ENCODE results near the gene MMP21.

The MMP21 gene

GRCh38 chr10:125779403-125780327 lies 4.0 kb upstream of the MMP21 start:
- Mint-ChIP-seq H3K9me3 (no peaks in the 10 kb centered on the region), H3K4me3 (no peak overlapping the region), H3K36me3 (ENCODE audit: low read depth) (no peaks in the 10 kb centered on the region), H3K27ac (no peak overlapping the region), H3K4me1 (no peaks in the 10 kb centered on the region), H3K27me3 (no peaks in the 10 kb centered on the region)
- ATAC-seq (no peak), DNase-seq (no peak)

- no peaks in the 10 kb centered on the region for H3K27me3 Mint-ChIP-seq
- H3K9me3 Mint-ChIP-seq, result no peaks in the 10 kb centered on the region
- ATAC-seq (no peak), DNase-seq (no peak)
- no peak overlapping the region for H3K27ac Mint-ChIP-seq
- no peak overlapping the region for H3K4me3 Mint-ChIP-seq
- no peaks in the 10 kb centered on the region for H3K36me3 Mint-ChIP-seq (ENCODE audit: low read depth)
- H3K4me1 Mint-ChIP-seq, result no peaks in the 10 kb centered on the region
Observed at GRCh38 chr10:125778556-125778955, 2.9 kb upstream of the MMP21 start.

GRCh38 chr10:125777806-125778205 lies 2.2 kb upstream of the MMP21 start:
- Mint-ChIP-seq H3K9me3 (no peaks in the 10 kb centered on the region), H3K4me3 (no peak overlapping the region), H3K4me1 (no peaks in the 10 kb centered on the region), H3K36me3 (ENCODE audit: low read depth) (no peaks in the 10 kb centered on the region), H3K27ac (no peak overlapping the region), H3K27me3 (no peaks in the 10 kb centered on the region)
- no peak for ATAC-seq
- DNase-seq, result no peak

GRCh38 chr10:125774581-125775191 lies 935 bp downstream of the MMP21 start:
- Mint-ChIP-seq H3K4me1 (no peaks in the 10 kb centered on the region), H3K9me3 (no peaks in the 10 kb centered on the region), H3K36me3 (ENCODE audit: low read depth) (no peaks in the 10 kb centered on the region), H3K4me3 (no peak overlapping the region), H3K27me3 (no peaks in the 10 kb centered on the region), H3K27ac (no peak overlapping the region)
- no peak for ATAC-seq
- no peak for DNase-seq

GRCh38 chr10:125773687-125774543 lies 1.7 kb downstream of the MMP21 start:
- H3K4me1 Mint-ChIP-seq, result no peaks in the 10 kb centered on the region
- no peak overlapping the region for H3K4me3 Mint-ChIP-seq
- DNase-seq, result no peak
- H3K36me3 Mint-ChIP-seq (ENCODE audit: low read depth), result no peaks in the 10 kb centered on the region
- H3K9me3 Mint-ChIP-seq, result no peaks in the 10 kb centered on the region
- ATAC-seq, result no peak
- H3K27ac Mint-ChIP-seq, result no peak overlapping the region
- H3K27me3 Mint-ChIP-seq, result no peaks in the 10 kb centered on the region

GRCh38 chr10:125772864-125773180 lies 2.8 kb downstream of the MMP21 start:
- DNase-seq (no peak), ATAC-seq (no peak)
- Mint-ChIP-seq H3K36me3 (ENCODE audit: low read depth) (peaks cover 1% of the 10 kb centered on the region), H3K27ac (no peak overlapping the region), H3K27me3 (no peaks in the 10 kb centered on the region), H3K4me3 (no peak overlapping the region), H3K4me1 (no peaks in the 10 kb centered on the region), H3K9me3 (no peaks in the 10 kb centered on the region)

- H3K4me1 Mint-ChIP-seq, result no peaks in the 10 kb centered on the region
- no peaks in the 10 kb centered on the region for H3K27me3 Mint-ChIP-seq
- no peak overlapping the region for H3K4me3 Mint-ChIP-seq
- H3K27ac Mint-ChIP-seq, result no peak overlapping the region
- H3K36me3 Mint-ChIP-seq (ENCODE audit: low read depth), result peaks cover 7% of the 10 kb centered on the region
- DNase-seq (no peak), ATAC-seq (no peak)
- no peaks in the 10 kb centered on the region for H3K9me3 Mint-ChIP-seq
Observed at GRCh38 chr10:125772112-125772863, 3.3 kb downstream of the MMP21 start.

GRCh38 chr10:125770844-125771243 lies 4.8 kb downstream of the MMP21 start:
- H3K4me1 Mint-ChIP-seq, result no peaks in the 10 kb centered on the region
- no peaks in the 10 kb centered on the region for H3K9me3 Mint-ChIP-seq

GRCh38 chr10:125769175-125769574 lies 6.4 kb downstream of the MMP21 start:
- Mint-ChIP-seq H3K36me3 (ENCODE audit: low read depth) (peaks cover 29% of the 10 kb centered on the region), H3K27me3 (no peaks in the 10 kb centered on the region), H3K4me3 (no peak overlapping the region), H3K27ac (no peak overlapping the region), H3K9me3 (no peaks in the 10 kb centered on the region), H3K4me1 (no peaks in the 10 kb centered on the region)
- DNase-seq (no peak), ATAC-seq (no peak)

More at GRCh38 chr10:125770844-125771243, 4.8 kb downstream of the MMP21 start:
- Mint-ChIP-seq H3K36me3 (ENCODE audit: low read depth) (peaks cover 18% of the 10 kb centered on the region), H3K27ac (no peak overlapping the region), H3K27me3 (no peaks in the 10 kb centered on the region), H3K4me3 (no peak overlapping the region)
- ATAC-seq, result no peak
- DNase-seq, result no peak

- ATAC-seq, result no peak
- Mint-ChIP-seq H3K27ac (no peak overlapping the region), H3K4me1 (no peaks in the 10 kb centered on the region), H3K4me3 (no peak overlapping the region), H3K9me3 (no peaks in the 10 kb centered on the region), H3K27me3 (no peaks in the 10 kb centered on the region), H3K36me3 (ENCODE audit: low read depth) (peaks cover 36% of the 10 kb centered on the region)
- DNase-seq, result no peak
Observed at GRCh38 chr10:125768219-125768855, 7.3 kb downstream of the MMP21 start.

- no peak for ATAC-seq
Observed at GRCh38 chr10:125766511-125766910, 9.1 kb downstream of the MMP21 start.

GRCh38 chr10:125765835-125766234 lies 9.8 kb downstream of the MMP21 start:
- no peaks in the 10 kb centered on the region for H3K27me3 Mint-ChIP-seq
- ATAC-seq (no peak), DNase-seq (no peak)
- H3K27ac Mint-ChIP-seq, result no peak overlapping the region
- no peaks in the 10 kb centered on the region for H3K9me3 Mint-ChIP-seq
- H3K36me3 Mint-ChIP-seq (ENCODE audit: low read depth), result peaks cover 48% of the 10 kb centered on the region
- H3K4me3 Mint-ChIP-seq, result no peak overlapping the region
- no peaks in the 10 kb centered on the region for H3K4me1 Mint-ChIP-seq

More at GRCh38 chr10:125766511-125766910, 9.1 kb downstream of the MMP21 start:
- H3K4me3 Mint-ChIP-seq, result no peak overlapping the region
- H3K9me3 Mint-ChIP-seq, result no peaks in the 10 kb centered on the region
- H3K4me1 Mint-ChIP-seq, result no peaks in the 10 kb centered on the region
- H3K27ac Mint-ChIP-seq, result no peak overlapping the region
- DNase-seq, result no peak
- H3K27me3 Mint-ChIP-seq, result no peaks in the 10 kb centered on the region
- peaks cover 44% of the 10 kb centered on the region for H3K36me3 Mint-ChIP-seq (ENCODE audit: low read depth)

GRCh38 chr10:125762692-125763648 lies 12.7 kb downstream of the MMP21 start:
- Mint-ChIP-seq H3K9me3 (no peaks in the 10 kb centered on the region), H3K36me3 (ENCODE audit: low read depth) (peaks cover 63% of the 10 kb centered on the region), H3K4me1 (no peaks in the 10 kb centered on the region), H3K27ac (no peak overlapping the region), H3K4me3 (no peak overlapping the region), H3K27me3 (no peaks in the 10 kb centered on the region)
- ATAC-seq (no peak), DNase-seq (no peak)
